Vagina (tissue), 2 donors: ENCODE data around the gene WWP2. TPM values are rescaled to one million over a fixed set of nuclear protein-coding genes. Genes with fewer than 3 reads are reported as not detected.

Experiments used
- DNase-seq, 2 donors: peaks; one replicate each; pipeline ENCODE4 v3.0.0-alpha.2; 2017; ENCODE audit errors: extremely low spot score in 2 of 2
- H3K27ac ChIP-seq: fragments of 200-600 bp; sonication (generic); one replicate; pipeline ENCODE4 v1.5.1; 2019
- H3K27me3 ChIP-seq: fragments of 200-600 bp; sonication (generic); one replicate; pipeline ENCODE4 v1.5.1; 2019
- H3K36me3 ChIP-seq, 2 donors: fragments of 200-600 bp; sonication (generic); one replicate each; pipeline ENCODE4 v1.5.1; 2017 to 2019
- H3K4me1 ChIP-seq: fragments of 200-600 bp; sonication (generic); one replicate; pipeline ENCODE4 v1.5.1; 2019
- H3K4me3 ChIP-seq, 2 donors: fragments of 200-600 bp; sonication (generic); 1 replicate in 1 of 2; 2 replicates in 1 of 2; pipeline ENCODE4 v1.5.1; 2016 to 2019
- H3K9me3 ChIP-seq: fragments of 200-600 bp; sonication (generic); one replicate; pipeline ENCODE4 v1.5.1; 2019
- POLR2A ChIP-seq, 2 donors: fragments of 450-650 bp; IDR thresholded peaks; one replicate each; pipeline ENCODE4 v1.6.1; 2017; ENCODE audit warnings: antibody characterized with exemption in 2 of 2, mild to moderate bottlenecking in 2 of 2, moderate library complexity in 2 of 2
- POLR2AphosphoS5 ChIP-seq, 2 donors: sonication (generic); formaldehyde crosslinking; IDR thresholded peaks; one replicate each; pipeline ENCODE4 v1.9.0; 2017; ENCODE audit warnings: antibody characterized with exemption in 2 of 2, mild to moderate bottlenecking in 2 of 2, low read depth in 1 of 2; ENCODE audit not compliant: insufficient read depth in 1 of 2
- intact Hi-C: fragments of 100-400 bp; cut with DNase I; formaldehyde crosslinking; loops from one replicate; pipeline ENCODE4 v1.15.1; 2023
- total RNA-seq: library from RNA; depleted of rRNA; stranded (reverse); fragments of >200 nt; gene quantifications from one replicate; pipeline ENCODE4 v1.2.3, GENCODE V29; 2016
- TF ChIP-seq, protein P1 (sequence below), 3 experiments: fragments of 450-650 bp in 2 of 3; fragments of 200-600 bp in 1 of 3; sonication (generic) in 1 of 3; IDR thresholded peaks; one replicate each; pipeline ENCODE4 v1.5.1; 2017 to 2019; ENCODE audit warnings: antibody characterized with exemption in 3 of 3, mild to moderate bottlenecking in 2 of 3, moderate library complexity in 2 of 3

Gene WWP2
- total RNA-seq, 1 donor from 2014 or later: 26.0 TPM

- Histone ChIP-seq H3K36me3 (peaks cover 0 to 9% of the 10 kb centered on the region in 2 donors), H3K4me1 (no peaks in the 10 kb centered on the region), H3K27me3 (no peaks in the 10 kb centered on the region), H3K27ac (no peak overlapping the region), H3K4me3 (no peak overlapping the region), H3K9me3 (no peaks in the 10 kb centered on the region)
- no peak for DNase-seq
- intact Hi-C loops: no loop called here
- TF ChIP-seq POLR2AphosphoS5 (IDR thresholded peaks at IDR 0.05; ENCODE audit: insufficient read depth in 1 of 2, low read depth in 1 of 2): no peak
- TF ChIP-seq, protein P1, sequence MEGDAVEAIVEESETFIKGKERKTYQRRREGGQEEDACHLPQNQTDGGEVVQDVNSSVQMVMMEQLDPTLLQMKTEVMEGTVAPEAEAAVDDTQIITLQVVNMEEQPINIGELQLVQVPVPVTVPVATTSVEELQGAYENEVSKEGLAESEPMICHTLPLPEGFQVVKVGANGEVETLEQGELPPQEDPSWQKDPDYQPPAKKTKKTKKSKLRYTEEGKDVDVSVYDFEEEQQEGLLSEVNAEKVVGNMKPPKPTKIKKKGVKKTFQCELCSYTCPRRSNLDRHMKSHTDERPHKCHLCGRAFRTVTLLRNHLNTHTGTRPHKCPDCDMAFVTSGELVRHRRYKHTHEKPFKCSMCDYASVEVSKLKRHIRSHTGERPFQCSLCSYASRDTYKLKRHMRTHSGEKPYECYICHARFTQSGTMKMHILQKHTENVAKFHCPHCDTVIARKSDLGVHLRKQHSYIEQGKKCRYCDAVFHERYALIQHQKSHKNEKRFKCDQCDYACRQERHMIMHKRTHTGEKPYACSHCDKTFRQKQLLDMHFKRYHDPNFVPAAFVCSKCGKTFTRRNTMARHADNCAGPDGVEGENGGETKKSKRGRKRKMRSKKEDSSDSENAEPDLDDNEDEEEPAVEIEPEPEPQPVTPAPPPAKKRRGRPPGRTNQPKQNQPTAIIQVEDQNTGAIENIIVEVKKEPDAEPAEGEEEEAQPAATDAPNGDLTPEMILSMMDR (IDR thresholded peaks at IDR 0.05): no peak
- TF ChIP-seq POLR2A (IDR thresholded peaks at IDR 0.05): no peak
Measured at GRCh38 chr16:69883744-69884143, 121.6 kb downstream of the WWP2 start.

GRCh38 chr16:69885722-69886121 is 123.6 kb downstream of the WWP2 start:
- intact Hi-C loops: no loop called here
- no peaks in the 10 kb centered on the region for H3K9me3 ChIP-seq
- H3K27me3 ChIP-seq: no peaks in the 10 kb centered on the region
- H3K27ac ChIP-seq: no peak overlapping the region
- H3K4me1 ChIP-seq: peaks cover 14% of the 10 kb centered on the region
- no peak for TF ChIP-seq POLR2A (IDR thresholded peaks at IDR 0.05)
- TF ChIP-seq, protein P1 (IDR thresholded peaks at IDR 0.05): no peak
- TF ChIP-seq POLR2AphosphoS5 (IDR thresholded peaks at IDR 0.05; ENCODE audit: insufficient read depth in 1 of 2, low read depth in 1 of 2): no peak
- DNase-seq: no peak
- no peak overlapping the region for H3K4me3 ChIP-seq
- H3K36me3 ChIP-seq: peaks cover 0 to 20% of the 10 kb centered on the region in 2 donors

GRCh38 chr16:69886726-69887125 is 124.6 kb downstream of the WWP2 start:
- intact Hi-C loops: no loop called here
- H3K9me3 ChIP-seq: no peaks in the 10 kb centered on the region
- H3K27ac ChIP-seq: no peak overlapping the region
- DNase-seq: no peak
- peaks cover 16% of the 10 kb centered on the region for H3K4me1 ChIP-seq
- peaks cover 0 to 20% of the 10 kb centered on the region in 2 donors for H3K36me3 ChIP-seq
- H3K27me3 ChIP-seq: no peaks in the 10 kb centered on the region
- TF ChIP-seq, protein P1 (IDR thresholded peaks at IDR 0.05): no peak
- TF ChIP-seq POLR2A (IDR thresholded peaks at IDR 0.05) (no peak), POLR2AphosphoS5 (IDR thresholded peaks at IDR 0.05; ENCODE audit: insufficient read depth in 1 of 2, low read depth in 1 of 2) (no peak)
- H3K4me3 ChIP-seq: no peak overlapping the region

DNA sequence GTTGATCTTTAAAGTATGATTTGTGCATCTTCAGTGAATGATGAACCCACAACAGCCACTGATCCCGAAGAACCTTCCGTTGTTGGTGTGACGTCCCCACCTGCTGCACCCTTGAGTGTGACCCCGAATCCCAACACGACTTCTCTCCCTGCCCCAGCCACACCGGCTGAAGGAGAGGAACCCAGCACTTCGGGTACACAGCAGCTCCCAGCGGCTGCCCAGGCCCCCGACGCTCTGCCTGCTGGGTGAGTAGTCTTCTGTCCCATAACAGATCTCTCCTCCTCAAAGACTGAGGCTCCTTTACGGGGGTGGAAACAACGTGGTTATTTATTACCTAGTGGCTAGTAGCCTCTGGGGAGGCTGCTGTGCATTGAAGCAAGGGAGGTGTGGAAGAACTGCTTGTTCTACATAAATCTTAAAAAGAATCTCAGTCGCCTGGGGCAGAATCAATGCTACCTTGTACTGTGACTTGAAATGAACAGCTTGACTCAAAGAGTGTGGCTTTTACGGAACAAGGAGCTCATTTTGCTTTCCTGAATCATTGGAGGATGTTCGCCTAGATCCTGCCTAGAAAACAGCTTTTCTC is 126.0 kb downstream of the WWP2 start:
- Histone ChIP-seq H3K27me3 (no peaks in the 10 kb centered on the region), H3K9me3 (no peaks in the 10 kb centered on the region), H3K4me3 (no peak overlapping the region), H3K27ac (no peak overlapping the region), H3K36me3 (peaks cover 0 to 20% of the 10 kb centered on the region in 2 donors), H3K4me1 (peaks cover 16% of the 10 kb centered on the region)
- no peak for DNase-seq
- TF ChIP-seq POLR2A (IDR thresholded peaks at IDR 0.05) (no peak), POLR2AphosphoS5 (IDR thresholded peaks at IDR 0.05; ENCODE audit: insufficient read depth in 1 of 2, low read depth in 1 of 2) (no peak)
- TF ChIP-seq, protein P1 (IDR thresholded peaks at IDR 0.05): no peak
- intact Hi-C loops: no loop called here

- peak overlapping the region; percentile 89 for H3K27ac ChIP-seq
- intact Hi-C loops: no loop called here
Measured at GRCh38 chr16:69889295-69889964, 127.3 kb downstream of the WWP2 start.

More at GRCh38 chr16:69889295-69889964, 127.3 kb downstream of the WWP2 start:
- no peak for DNase-seq
- TF ChIP-seq, protein P1 (IDR thresholded peaks at IDR 0.05): no peak
- TF ChIP-seq POLR2A (IDR thresholded peaks at IDR 0.05) (no peak), POLR2AphosphoS5 (IDR thresholded peaks at IDR 0.05; ENCODE audit: insufficient read depth in 1 of 2, low read depth in 1 of 2) (no peak)
- Histone ChIP-seq H3K9me3 (no peaks in the 10 kb centered on the region), H3K4me3 (no peak overlapping the region), H3K36me3 (peaks cover 0 to 20% of the 10 kb centered on the region in 2 donors), H3K4me1 (peaks cover 16% of the 10 kb centered on the region), H3K27me3 (no peaks in the 10 kb centered on the region)
